Kidney epithelial cell (primary cell): Measurements from ENCODE around the gene CYP2R1. TPM values are rescaled to one million over a fixed set of nuclear protein-coding genes. Genes with fewer than 3 reads are reported as not detected.

Source experiments
- DNase-seq: peaks from one replicate; pipeline ENCODE4 v3.0.0-alpha.2; 2010; ENCODE audit warnings: low read depth
- H3K27me3 ChIP-seq: 2 replicates; pipeline ENCODE4 v1.6.0; 2011; ENCODE audit warnings: low read length; ENCODE audit not compliant: control insufficient read depth, insufficient read depth
- H3K36me3 ChIP-seq: 2 replicates; pipeline ENCODE4 v1.5.1; 2011; ENCODE audit warnings: low read length; ENCODE audit not compliant: control insufficient read depth, insufficient read depth
- H3K4me3 ChIP-seq: 2 replicates; pipeline ENCODE4 v1.5.1; 2011; ENCODE audit warnings: low read depth, mild to moderate bottlenecking, control low read depth, low read length
- total RNA-seq: library from RNA; depleted of rRNA; stranded (reverse); fragments of >200 nt; gene quantifications from 2 replicates; pipeline ENCODE4 v1.2.3, GENCODE V29; 2015
- TF ChIP-seq, protein P1 (sequence below): IDR thresholded peaks from 2 replicates; pipeline ENCODE4 v1.5.1; 2011; ENCODE audit warnings: mild to moderate bottlenecking, moderate library complexity, low read length, control low read depth, inconsistent platforms; ENCODE audit not compliant: insufficient read depth, poor library complexity, severe bottlenecking

The CYP2R1 gene
- total RNA-seq, 1 donor from 2014 or later: 30.9 TPM

DNA sequence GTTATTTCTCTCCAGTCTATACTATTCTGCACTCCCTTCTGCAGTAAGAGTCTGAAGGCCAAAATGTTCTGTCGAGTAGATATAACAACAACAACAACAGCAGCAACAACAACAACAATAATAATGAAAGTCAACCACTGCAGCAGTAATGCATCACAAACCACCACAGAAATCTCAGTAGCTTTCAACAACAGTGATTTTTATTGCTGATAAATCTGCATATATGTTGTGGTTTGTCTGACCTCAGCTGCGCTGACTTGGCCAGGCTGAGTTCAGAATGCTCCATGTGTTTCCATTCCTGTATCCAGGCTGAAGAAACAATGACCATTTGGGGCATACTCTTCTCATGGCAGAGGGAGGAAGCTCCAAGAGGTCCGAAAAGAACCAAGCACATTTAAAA is 32.3 kb upstream of the CYP2R1 start:
- H3K4me3 ChIP-seq: no peak overlapping the region
- TF ChIP-seq, protein P1, sequence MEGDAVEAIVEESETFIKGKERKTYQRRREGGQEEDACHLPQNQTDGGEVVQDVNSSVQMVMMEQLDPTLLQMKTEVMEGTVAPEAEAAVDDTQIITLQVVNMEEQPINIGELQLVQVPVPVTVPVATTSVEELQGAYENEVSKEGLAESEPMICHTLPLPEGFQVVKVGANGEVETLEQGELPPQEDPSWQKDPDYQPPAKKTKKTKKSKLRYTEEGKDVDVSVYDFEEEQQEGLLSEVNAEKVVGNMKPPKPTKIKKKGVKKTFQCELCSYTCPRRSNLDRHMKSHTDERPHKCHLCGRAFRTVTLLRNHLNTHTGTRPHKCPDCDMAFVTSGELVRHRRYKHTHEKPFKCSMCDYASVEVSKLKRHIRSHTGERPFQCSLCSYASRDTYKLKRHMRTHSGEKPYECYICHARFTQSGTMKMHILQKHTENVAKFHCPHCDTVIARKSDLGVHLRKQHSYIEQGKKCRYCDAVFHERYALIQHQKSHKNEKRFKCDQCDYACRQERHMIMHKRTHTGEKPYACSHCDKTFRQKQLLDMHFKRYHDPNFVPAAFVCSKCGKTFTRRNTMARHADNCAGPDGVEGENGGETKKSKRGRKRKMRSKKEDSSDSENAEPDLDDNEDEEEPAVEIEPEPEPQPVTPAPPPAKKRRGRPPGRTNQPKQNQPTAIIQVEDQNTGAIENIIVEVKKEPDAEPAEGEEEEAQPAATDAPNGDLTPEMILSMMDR: no peak
- no peaks in the 10 kb centered on the region for H3K27me3 ChIP-seq
- no peaks in the 10 kb centered on the region for H3K36me3 ChIP-seq
- no peak for DNase-seq

DNA sequence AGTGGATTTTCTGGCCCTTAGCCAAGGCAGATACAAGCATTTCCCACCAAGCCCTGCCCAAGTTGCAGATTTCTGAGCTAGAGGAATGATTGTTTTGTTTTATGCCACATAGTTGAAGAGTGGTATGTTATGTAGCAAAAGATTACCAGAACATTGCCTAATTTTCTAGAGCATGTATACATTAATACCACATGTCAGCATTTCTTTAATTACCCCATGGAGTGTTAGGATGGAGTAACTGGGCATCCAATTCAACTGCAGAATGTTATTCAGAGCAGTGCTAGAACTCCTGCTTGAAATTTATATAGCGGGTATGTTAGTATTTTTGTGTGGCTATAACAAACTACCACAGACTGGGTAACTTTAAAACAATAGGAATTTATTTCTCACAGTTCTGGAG is 24.4 kb upstream of the CYP2R1 start:
- TF ChIP-seq, protein P1: no peak
- DNase-seq: no peak
- H3K27me3 ChIP-seq: no peaks in the 10 kb centered on the region
- H3K4me3 ChIP-seq: no peak overlapping the region
- H3K36me3 ChIP-seq: no peaks in the 10 kb centered on the region

DNA sequence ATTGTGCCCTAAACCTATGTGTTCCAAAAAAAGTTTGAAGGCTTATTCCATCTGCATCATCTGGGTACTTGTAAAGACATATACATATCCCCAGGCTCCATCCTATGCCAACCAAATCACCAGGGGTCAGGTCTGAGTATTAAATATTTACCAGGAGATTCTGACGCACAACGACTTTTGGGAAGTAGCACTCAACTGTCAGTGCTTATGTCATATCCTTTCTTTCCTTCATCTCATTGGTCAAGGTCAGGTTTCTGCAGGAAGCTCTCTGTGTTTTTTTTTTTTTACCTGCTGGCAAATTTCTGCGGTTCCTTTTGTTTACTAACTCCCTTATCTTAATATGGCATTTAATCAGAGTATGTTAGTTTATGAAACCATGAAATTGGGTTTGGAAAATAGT is 22.5 kb upstream of the CYP2R1 start:
- H3K4me3 ChIP-seq: no peak overlapping the region
- TF ChIP-seq, protein P1: no peak
- H3K27me3 ChIP-seq: no peaks in the 10 kb centered on the region
- H3K36me3 ChIP-seq: no peaks in the 10 kb centered on the region
- no peak for DNase-seq

DNA sequence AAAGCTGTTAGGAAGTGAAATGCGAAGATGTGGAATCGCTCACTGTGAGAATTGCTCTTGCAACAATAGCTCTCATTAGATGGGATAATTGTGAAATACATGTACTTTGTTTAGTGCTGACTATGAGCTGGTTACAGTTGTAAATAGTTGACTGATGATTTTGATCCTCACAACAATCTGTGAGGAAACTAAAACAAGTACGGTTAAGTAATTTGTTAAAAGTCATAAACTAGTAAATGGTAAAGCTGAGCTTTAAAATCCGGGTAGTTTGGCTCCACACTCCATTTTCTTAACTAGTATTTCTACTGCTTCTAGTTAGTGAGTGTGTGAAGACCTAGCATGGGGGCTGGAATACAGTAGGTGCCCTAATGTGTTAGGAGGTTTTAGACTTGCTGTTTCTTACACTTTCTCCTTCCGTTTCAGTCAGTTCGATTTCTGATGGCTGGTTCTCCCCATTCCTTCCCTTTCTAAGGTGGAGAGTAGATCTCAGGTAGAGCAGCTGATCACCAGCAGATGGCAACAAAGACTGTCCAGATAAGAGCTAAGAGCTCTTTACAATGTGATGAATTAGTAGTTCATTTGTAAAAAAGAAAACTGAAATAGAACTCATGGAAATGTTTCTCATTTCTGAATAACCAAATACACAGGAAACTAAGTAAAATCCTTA is 16.3 kb upstream of the CYP2R1 start:
- H3K36me3 ChIP-seq: no peaks in the 10 kb centered on the region
- no peak overlapping the region for H3K4me3 ChIP-seq
- TF ChIP-seq, protein P1: peak; percentile 82
- no peaks in the 10 kb centered on the region for H3K27me3 ChIP-seq
- no peak for DNase-seq

DNA sequence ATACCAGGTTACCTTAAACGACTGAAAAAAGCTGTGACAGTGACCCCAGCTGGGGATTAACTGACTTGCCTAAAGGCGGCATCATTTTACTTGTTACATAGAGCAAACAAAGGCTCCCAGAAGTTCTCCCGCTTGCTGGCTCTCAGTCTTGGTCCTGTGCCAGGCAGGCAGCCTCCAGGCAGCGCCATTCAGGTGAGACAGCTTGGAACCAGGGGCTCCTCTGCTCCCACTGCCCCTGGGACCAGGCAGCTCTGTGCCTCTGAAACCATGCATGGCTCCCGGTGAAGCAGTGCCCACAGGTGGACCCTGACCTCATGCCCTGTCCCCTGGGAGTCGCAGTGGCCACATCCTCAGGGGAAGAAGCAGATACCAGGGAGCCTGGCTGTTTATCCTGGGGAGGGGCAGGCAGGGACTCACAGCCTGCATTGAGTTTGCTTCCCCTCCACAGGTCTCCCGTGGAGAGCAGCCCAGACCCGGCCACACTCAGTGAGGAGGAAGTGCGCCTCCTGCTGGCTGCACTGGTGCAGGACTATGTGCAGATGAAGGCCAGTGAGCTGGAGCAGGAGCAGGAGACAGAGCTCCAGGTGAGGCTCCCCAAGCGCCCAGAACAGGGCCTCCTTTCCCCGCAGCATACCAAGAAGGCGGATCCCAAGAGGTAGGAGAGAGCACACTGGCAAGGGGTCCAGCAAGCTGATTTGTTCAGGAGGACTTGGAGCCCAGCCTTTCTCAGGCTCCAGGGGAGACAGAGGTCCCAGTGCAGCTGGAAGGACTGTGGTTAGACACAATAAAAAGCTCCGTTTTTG is 15.6 kb upstream of the CYP2R1 start:
- Histone ChIP-seq H3K27me3 (no peaks in the 10 kb centered on the region), H3K4me3 (no peak overlapping the region), H3K36me3 (no peaks in the 10 kb centered on the region)
- TF ChIP-seq, protein P1: peak; percentile 84
- DNase-seq: no peak
